ENCODE measurements around the gene MADD.
"Not testable (repeated sequence)": the region's sequence is repeated elsewhere in the genome, so short reads cannot be mapped to it uniquely, and the experiment has no call there.

Gene MADD

DNA sequence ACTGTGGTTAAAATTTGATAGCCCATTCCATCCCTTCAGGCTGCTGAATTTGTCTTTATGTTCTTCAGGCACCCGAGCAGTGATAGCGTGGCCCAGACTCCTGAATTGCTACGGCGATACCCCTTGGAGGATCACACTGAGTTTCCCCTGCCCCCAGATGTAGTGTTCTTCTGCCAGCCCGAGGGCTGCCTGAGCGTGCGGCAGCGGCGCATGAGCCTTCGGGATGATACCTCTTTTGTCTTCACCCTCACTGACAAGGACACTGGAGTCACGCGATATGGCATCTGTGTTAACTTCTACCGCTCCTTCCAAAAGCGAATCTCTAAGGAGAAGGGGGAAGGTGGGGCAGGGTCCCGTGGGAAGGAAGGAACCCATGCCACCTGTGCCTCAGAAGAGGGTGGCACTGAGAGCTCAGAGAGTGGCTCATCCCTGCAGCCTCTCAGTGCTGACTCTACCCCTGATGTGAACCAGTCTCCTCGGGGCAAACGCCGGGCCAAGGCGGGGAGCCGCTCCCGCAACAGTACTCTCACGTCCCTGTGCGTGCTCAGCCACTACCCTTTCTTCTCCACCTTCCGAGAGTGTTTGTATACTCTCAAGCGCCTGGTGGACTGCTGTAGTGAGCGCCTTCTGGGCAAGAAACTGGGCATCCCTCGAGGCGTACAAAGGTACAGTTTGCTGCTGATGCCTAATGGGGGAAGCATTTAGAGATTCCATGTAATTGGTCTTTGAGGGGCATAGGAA lies 4.7 kb downstream of the MADD start:
- DNase-seq (ENCODE audit: low spot score) = no peak

DNA sequence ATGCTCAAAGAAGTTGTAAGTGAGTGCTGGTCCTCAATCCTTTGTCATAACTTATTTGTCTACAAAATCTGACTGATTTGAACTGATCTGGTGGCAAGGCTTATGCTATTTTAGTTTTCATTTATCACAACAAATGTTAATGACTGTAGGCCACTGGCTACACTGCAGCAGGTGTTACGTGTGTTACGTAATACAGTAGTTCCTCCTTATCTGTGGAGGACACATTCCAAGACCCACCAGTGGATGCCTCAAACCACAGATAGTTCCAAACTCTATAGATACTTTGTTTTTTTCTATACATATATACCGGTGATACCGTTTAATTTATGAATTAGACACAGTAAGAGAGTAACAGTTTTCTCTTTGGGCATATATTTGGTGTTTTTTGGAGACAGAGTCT lies 7.0 kb downstream of the MADD start:
- DNase-seq (ENCODE audit: low spot score) = no peak

- DNase-seq (ENCODE audit: low spot score) = no peak
Measured at GRCh38 chr11:47278058-47278457, 8.1 kb downstream of the MADD start.

GRCh38 chr11:47278769-47279168 lies 8.8 kb downstream of the MADD start:
- no peak for DNase-seq (ENCODE audit: low spot score)

- DNase-seq (ENCODE audit: low spot score) = no peak
Measured at GRCh38 chr11:47280099-47280498, 10.2 kb downstream of the MADD start.

GRCh38 chr11:47280860-47281259 lies 10.9 kb downstream of the MADD start:
- no peak for DNase-seq (ENCODE audit: low spot score)

DNA sequence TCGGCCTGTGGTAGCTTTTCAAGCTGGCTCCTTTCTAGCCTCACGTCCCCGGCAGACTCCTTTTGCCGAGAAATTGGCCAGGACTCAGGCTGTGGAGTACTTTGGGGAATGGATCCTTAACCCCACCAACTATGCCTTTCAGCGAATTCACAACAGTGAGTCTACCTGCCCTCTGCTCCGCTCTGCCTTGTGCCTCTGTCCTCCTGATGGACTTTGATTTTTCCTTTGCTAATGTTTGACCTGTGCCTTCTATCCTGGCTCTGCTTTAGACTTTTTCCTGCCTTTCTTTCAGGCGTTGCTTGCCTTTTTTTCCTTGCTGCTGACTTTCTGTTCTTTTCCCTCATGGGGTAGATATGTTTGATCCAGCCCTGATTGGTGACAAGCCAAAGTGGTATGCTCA lies 12.5 kb downstream of the MADD start:
- DNase-seq (ENCODE audit: low spot score) = no peak

- no peak for DNase-seq (ENCODE audit: low spot score)
Measured at GRCh38 chr11:47284151-47284550, 14.2 kb downstream of the MADD start.

- DNase-seq (ENCODE audit: low spot score) = no peak
Measured at GRCh38 chr11:47285969-47286770, 16.2 kb downstream of the MADD start.

- no peak for DNase-seq (ENCODE audit: low spot score)
Measured at GRCh38 chr11:47288066-47288465, 18.1 kb downstream of the MADD start.

GRCh38 chr11:47289856-47290255 lies 19.9 kb downstream of the MADD start:
- no peak for DNase-seq (ENCODE audit: low spot score)

- no peak for DNase-seq (ENCODE audit: low spot score)
Measured at GRCh38 chr11:47295385-47295784, 25.5 kb downstream of the MADD start.

DNA sequence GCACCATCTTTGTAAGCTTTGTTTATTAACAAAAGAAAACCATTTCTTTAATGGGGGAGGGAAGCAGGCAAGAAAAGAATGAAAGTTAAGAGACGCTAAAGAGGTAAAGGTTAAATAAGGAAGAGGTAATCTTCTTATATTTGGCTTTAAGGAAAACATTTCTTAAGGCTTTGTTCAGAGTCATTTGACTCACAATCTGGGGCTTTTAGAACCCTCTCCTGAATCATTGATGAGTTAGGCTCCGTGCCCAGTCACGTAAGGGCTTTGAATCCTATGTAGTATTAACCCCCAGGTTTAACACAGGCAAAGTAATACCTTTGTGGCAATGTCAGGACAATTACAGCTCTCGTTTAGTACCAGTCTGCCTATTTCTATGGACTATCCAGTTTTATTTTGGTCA lies 26.1 kb downstream of the MADD start:
- no peak for DNase-seq (ENCODE audit: low spot score)

- no peak for DNase-seq (ENCODE audit: low spot score)
Measured at GRCh38 chr11:47299078-47299477, 29.1 kb downstream of the MADD start.

- no peak for DNase-seq (ENCODE audit: low spot score)
Measured at GRCh38 chr11:47302853-47303252, 32.9 kb downstream of the MADD start.

- DNase-seq (ENCODE audit: low spot score) = no peak
Measured at GRCh38 chr11:47305734-47306483, 36.0 kb downstream of the MADD start.

DNA sequence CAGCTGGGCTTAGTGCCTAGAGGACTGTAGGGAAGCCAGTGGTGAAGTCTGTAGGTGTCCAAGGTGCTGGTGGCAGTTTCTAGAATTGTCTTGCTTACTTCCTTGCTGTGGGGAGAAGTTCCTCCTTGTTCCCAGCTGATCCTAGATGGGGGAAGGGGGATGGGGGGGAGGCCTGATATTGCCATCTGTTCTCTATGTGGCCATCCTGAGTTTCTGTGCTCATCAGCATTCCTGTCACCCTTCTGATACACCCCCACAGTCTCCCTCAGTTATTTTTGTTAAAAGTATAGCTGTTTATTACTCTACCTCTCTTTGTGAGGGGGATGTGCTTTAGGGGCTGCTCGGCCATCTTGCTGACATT lies 36.5 kb downstream of the MADD start:
- DNase-seq (ENCODE audit: low spot score) = no peak

- no peak for DNase-seq (ENCODE audit: low spot score)
Measured at GRCh38 chr11:47308050-47308823, 38.3 kb downstream of the MADD start.

DNA sequence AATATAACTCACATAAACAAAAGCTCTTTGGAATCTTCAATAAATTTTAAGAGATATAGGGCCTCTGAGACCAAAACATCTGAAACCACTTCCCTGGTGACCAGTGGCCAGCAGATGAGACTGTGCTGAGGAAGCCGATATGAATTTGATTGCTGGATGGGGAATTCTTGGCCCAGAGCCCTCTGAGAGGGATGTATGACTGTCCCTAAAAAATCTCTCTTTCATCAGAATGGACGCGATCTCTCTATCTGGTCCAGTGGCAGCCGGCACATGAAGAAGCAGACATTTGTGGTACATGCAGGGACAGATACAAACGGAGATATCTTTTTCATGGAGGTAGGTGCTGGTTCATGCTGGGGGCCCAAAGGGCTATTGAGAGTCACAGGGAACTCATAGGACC lies 45.1 kb downstream of the MADD start:
- no peak for DNase-seq (ENCODE audit: low spot score)

DNA sequence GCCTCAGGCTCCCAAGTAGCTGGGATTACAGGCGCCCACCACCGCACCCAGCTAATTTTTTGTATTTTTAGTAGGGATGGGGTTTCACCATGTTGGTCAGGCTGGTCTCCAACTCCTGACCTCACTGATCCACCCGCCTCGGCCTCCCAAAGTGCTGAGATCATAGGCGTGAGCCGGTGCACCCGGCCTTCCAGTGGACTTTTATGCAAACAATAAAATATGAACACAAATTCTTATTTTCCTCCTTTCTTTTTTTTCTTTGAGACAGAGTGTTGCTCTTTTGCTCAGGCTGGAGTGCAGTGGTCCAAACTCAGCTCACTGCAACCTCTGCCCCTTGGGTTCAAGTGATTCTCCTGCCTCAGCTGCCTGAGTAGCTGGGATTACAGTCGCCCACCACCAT lies 46.6 kb downstream of the MADD start:
- DNase-seq (ENCODE audit: low spot score) = not testable (repeated sequence)

GRCh38 chr11:47317064-47317828 lies 47.3 kb downstream of the MADD start:
- DNase-seq (ENCODE audit: low spot score) = no peak

Data from AG08396 (cell line).